ENCODE data around the gene SDF4.

Gene SDF4

GRCh38 chr1:1191734-1192133 is 40.1 kb downstream of the SDF4 start:
- DNase-seq (ENCODE audit: extremely low spot score), result no peak
- CTCF ChIA-PET, result no interaction called here
- no peak for TF ChIP-seq HDGF (IDR thresholded peaks at IDR 0.05; ENCODE audit: borderline replicate concordance)
- TF ChIP-seq SUZ12 (IDR thresholded peaks at IDR 0.05), result no peak
- no peak for TF ChIP-seq FOXM1 (IDR thresholded peaks at IDR 0.05; ENCODE audit: borderline replicate concordance)
- POLR2A ChIA-PET, result no interaction called here

GRCh38 chr1:1189111-1189510 is 42.7 kb downstream of the SDF4 start:
- ChIA-PET CTCF (no interaction called here), POLR2A (no interaction called here)
- TF ChIP-seq, protein P1, sequence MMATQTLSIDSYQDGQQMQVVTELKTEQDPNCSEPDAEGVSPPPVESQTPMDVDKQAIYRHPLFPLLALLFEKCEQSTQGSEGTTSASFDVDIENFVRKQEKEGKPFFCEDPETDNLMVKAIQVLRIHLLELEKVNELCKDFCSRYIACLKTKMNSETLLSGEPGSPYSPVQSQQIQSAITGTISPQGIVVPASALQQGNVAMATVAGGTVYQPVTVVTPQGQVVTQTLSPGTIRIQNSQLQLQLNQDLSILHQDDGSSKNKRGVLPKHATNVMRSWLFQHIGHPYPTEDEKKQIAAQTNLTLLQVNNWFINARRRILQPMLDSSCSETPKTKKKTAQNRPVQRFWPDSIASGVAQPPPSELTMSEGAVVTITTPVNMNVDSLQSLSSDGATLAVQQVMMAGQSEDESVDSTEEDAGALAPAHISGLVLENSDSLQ (IDR thresholded peaks at IDR 0.05), result no peak
- TF ChIP-seq FOXM1 (IDR thresholded peaks at IDR 0.05; ENCODE audit: borderline replicate concordance), result no peak
- no peak for TF ChIP-seq L3MBTL2 (conservative IDR thresholded peaks at IDR 0.05)
- no peak for TF ChIP-seq TARDBP (IDR thresholded peaks at IDR 0.05)
- no peak for TF ChIP-seq SUZ12 (IDR thresholded peaks at IDR 0.05)
- TF ChIP-seq LEF1 (IDR thresholded peaks at IDR 0.05; ENCODE audit: borderline replicate concordance), result no peak
- no peak for TF ChIP-seq CTBP1 (IDR thresholded peaks at IDR 0.05; ENCODE audit: borderline replicate concordance)
- no peak for TF ChIP-seq ZNF384 (IDR thresholded peaks at IDR 0.05)
- no peak for TF ChIP-seq NFRKB (IDR thresholded peaks at IDR 0.05)
- no peak for TF ChIP-seq HDGF (IDR thresholded peaks at IDR 0.05; ENCODE audit: borderline replicate concordance)
- no peak for TF ChIP-seq BHLHE40 (IDR thresholded peaks at IDR 0.05; ENCODE audit: borderline replicate concordance)
- TF ChIP-seq SP1 (IDR thresholded peaks at IDR 0.05), result no peak
- DNase-seq (ENCODE audit: extremely low spot score), result no peak

GRCh38 chr1:1187938-1188337 is 43.9 kb downstream of the SDF4 start:
- ChIA-PET POLR2A (no interaction called here), CTCF (interaction anchor here (0.6 kb wide), 1 partner anchor 129 kb away, joined by 4 read pairs; no protein-coding TSS in a partner anchor)
- TF ChIP-seq TARDBP (IDR thresholded peaks at IDR 0.05) (no peak), L3MBTL2 (conservative IDR thresholded peaks at IDR 0.05) (no peak), FOXA1 (IDR thresholded peaks at IDR 0.05) (no peak), BHLHE40 (IDR thresholded peaks at IDR 0.05; ENCODE audit: borderline replicate concordance) (no peak), ARNT (IDR thresholded peaks at IDR 0.05) (no peak)
- TF ChIP-seq, protein P1 (IDR thresholded peaks at IDR 0.05), result no peak
- DNase-seq (ENCODE audit: extremely low spot score), result no peak

DNA sequence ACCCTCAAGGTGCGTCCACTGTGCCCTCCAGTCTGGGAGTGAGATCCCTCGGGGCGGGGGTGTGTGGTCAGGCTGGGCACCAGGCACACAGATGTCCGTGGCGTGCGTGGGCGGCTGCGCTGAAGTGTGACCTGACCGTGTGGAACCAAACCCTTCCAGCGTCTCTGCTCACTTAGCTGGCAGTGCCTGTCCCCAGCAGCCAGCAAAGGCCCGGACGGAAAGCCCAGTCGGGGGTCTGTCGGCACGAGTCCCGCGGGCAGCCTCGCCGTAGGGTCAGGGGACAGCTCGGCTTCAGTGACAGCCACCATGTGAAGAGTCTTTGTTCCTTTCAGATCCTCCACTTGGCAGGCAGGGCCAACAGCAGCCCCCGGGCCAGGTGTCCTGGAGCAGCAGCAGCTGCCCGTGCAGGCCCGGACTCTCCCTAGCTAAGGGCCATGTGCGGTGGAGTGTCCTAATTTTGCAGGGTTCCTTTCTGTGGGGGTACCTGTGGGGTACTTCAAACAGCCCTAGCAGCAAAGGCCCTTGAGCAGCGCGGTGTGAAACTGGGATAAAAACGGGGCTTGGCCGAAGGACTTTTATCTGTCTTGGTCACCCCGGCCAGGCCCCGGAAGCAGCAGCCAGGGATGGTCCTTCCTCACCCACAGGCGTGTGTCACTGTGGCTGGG is 46.6 kb downstream of the SDF4 start:
- CTCF ChIA-PET, result no interaction called here
- DNase-seq (ENCODE audit: extremely low spot score), result no peak
- TF ChIP-seq SUZ12 (IDR thresholded peaks at IDR 0.05), result no peak
- no peak for TF ChIP-seq ELF4 (IDR thresholded peaks at IDR 0.05)
- no peak for TF ChIP-seq FOXK2 (IDR thresholded peaks at IDR 0.05)
- no peak for TF ChIP-seq LEF1 (IDR thresholded peaks at IDR 0.05; ENCODE audit: borderline replicate concordance)
- TF ChIP-seq, protein P1 (IDR thresholded peaks at IDR 0.05), result no peak
- no peak for TF ChIP-seq FOXA1 (IDR thresholded peaks at IDR 0.05)
- no peak for TF ChIP-seq FOXM1 (IDR thresholded peaks at IDR 0.05; ENCODE audit: borderline replicate concordance)
- TF ChIP-seq TARDBP (IDR thresholded peaks at IDR 0.05), result no peak
- no peak for TF ChIP-seq HDGF (IDR thresholded peaks at IDR 0.05; ENCODE audit: borderline replicate concordance)
- no peak for TF ChIP-seq SP1 (IDR thresholded peaks at IDR 0.05)
- TF ChIP-seq ZNF384 (IDR thresholded peaks at IDR 0.05), result no peak
- POLR2A ChIA-PET, result no interaction called here

- no peak for DNase-seq (ENCODE audit: extremely low spot score)
- ChIA-PET POLR2A (no interaction called here), CTCF (no interaction called here)
- TF ChIP-seq ARNT (IDR thresholded peaks at IDR 0.05) (no peak), CTBP1 (IDR thresholded peaks at IDR 0.05; ENCODE audit: borderline replicate concordance) (no peak), ELF4 (IDR thresholded peaks at IDR 0.05) (no peak), SP1 (IDR thresholded peaks at IDR 0.05) (no peak), FOXM1 (IDR thresholded peaks at IDR 0.05; ENCODE audit: borderline replicate concordance) (no peak)
Measured at GRCh38 chr1:1183833-1184775, 47.7 kb downstream of the SDF4 start.

DNA sequence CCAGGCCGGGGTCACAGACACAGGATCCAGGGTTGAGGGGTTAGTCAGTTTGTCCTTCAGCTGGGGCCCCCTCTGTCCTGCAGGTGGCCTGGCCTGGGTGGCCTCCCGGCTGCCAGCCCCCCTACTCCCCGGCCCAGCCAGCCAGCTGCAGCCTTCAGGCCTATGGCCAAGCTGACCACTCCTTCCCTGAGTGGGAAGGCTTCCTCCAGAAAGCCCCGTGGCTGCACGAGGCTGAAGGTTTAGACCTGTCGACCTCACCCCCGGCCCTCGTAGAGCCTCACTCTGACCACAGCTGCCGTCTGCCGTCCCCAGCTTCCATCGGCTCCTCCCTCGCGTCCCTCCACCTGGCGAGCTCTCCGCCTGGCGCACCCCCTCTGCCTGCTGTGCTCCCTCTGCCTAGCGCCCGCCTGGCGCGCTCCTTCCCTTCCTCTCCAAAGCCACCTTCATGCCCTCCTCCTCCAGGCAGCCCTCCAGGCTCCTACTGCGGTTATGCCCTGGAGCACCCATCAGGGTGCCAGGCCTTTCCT is 48.5 kb downstream of the SDF4 start:
- DNase-seq (ENCODE audit: extremely low spot score), result no peak
- POLR2A ChIA-PET, result no interaction called here
- no peak for TF ChIP-seq ZNF384 (IDR thresholded peaks at IDR 0.05)
- TF ChIP-seq CTBP1 (IDR thresholded peaks at IDR 0.05; ENCODE audit: borderline replicate concordance), result no peak
- TF ChIP-seq ARNT (IDR thresholded peaks at IDR 0.05), result no peak
- TF ChIP-seq FOXM1 (IDR thresholded peaks at IDR 0.05; ENCODE audit: borderline replicate concordance), result no peak
- TF ChIP-seq TARDBP (IDR thresholded peaks at IDR 0.05), result no peak
- TF ChIP-seq BHLHE40 (IDR thresholded peaks at IDR 0.05; ENCODE audit: borderline replicate concordance), result no peak
- no peak for TF ChIP-seq L3MBTL2 (conservative IDR thresholded peaks at IDR 0.05)
- TF ChIP-seq FOXA1 (IDR thresholded peaks at IDR 0.05), result no peak
- CTCF ChIA-PET, result no interaction called here
